Activated CD8-positive, alpha-beta T cell treated with anti-CD3 and anti-CD28 coated beads for 36 hours (primary cell): Measurements from ENCODE around the gene NFIC. TPM values are rescaled to one million over a fixed set of nuclear protein-coding genes. Genes with fewer than 3 reads are reported as not detected.

Experiments
- ATAC-seq: fragments of 200-7000 bp; cut with Tn5 transposase; one replicate; pipeline ENCODE4 v1.10.0; 2021; ENCODE audit warnings: mild to moderate bottlenecking, moderate library complexity
- CTCF ChIA-PET: fragments of 350-600 bp; sonication (Branson Sonifier 250); formaldehyde crosslinking; loops from one replicate; lab custom pipeline; 2021; ENCODE audit warnings: antibody characterized with exemption; lab: Charles Lee
- POLR2A ChIA-PET: fragments of 350-600 bp; sonication (Branson Sonifier 250); formaldehyde crosslinking; loops from one replicate; lab custom pipeline; 2021; ENCODE audit warnings: antibody characterized with exemption; lab: Charles Lee
- DNase-seq: peaks from one replicate; pipeline ENCODE4 v3.0.0-alpha.2; 2020
- H3K27ac Mint-ChIP-seq: one replicate; pipeline ENCODE4 v1.8.0; 2021; ENCODE audit warnings: mild to moderate bottlenecking, mixed read lengths
- H3K27me3 Mint-ChIP-seq: one replicate; pipeline ENCODE4 v1.8.0; 2021; ENCODE audit warnings: mixed read lengths
- H3K36me3 Mint-ChIP-seq: one replicate; pipeline ENCODE4 v1.8.0; 2021; ENCODE audit warnings: low read depth, mixed read lengths
- H3K4me1 Mint-ChIP-seq: one replicate; pipeline ENCODE4 v1.8.0; 2021; ENCODE audit warnings: low read depth, mixed read lengths
- H3K4me3 Mint-ChIP-seq: one replicate; pipeline ENCODE4 v1.8.0; 2021; ENCODE audit warnings: mild to moderate bottlenecking, moderate library complexity, mixed read lengths
- H3K9me3 Mint-ChIP-seq: one replicate; pipeline ENCODE4 v1.8.0; 2021; ENCODE audit warnings: mixed read lengths
- intact Hi-C: fragments of 100-400 bp; cut with micrococcal nuclease; formaldehyde crosslinking; loops from one replicate; pipeline ENCODE4 v1.10.0; 2022
- total RNA-seq, 2 experiments: library from RNA; stranded (reverse); gene quantifications; one replicate each; pipeline ENCODE4 v1.2.3, GENCODE V29; 2021
- TF ChIP-seq, protein P1 (sequence below): fragments of 200-600 bp; IDR thresholded peaks from one replicate; pipeline ENCODE4 v1.8.0; 2022; ENCODE audit warnings: antibody characterized with exemption, mild to moderate bottlenecking

The NFIC gene
- total RNA-seq, 2 experiments from 2014 or later: 19.0 to 20.8 TPM

- DNase-seq: no peak
- H3K36me3 Mint-ChIP-seq: peaks cover 13% of the 10 kb centered on the region
- ChIA-PET POLR2A (interaction anchor here (0.7 to 1.0 kb wide), 2 partner anchors 11 to 21 kb away, joined by 3 read pairs; partner anchors contain the start of gene DOHH), CTCF (interaction anchor here (2.1 kb wide), 1 partner anchor 33 kb away, joined by 5 read pairs; no protein-coding TSS in a partner anchor)
- H3K27ac Mint-ChIP-seq: no peak overlapping the region
- no peaks in the 10 kb centered on the region for H3K9me3 Mint-ChIP-seq
- no peaks in the 10 kb centered on the region for H3K27me3 Mint-ChIP-seq
- H3K4me1 Mint-ChIP-seq: peaks cover 61% of the 10 kb centered on the region
- intact Hi-C loops: no loop called here
- no peak for ATAC-seq
- TF ChIP-seq, protein P1, sequence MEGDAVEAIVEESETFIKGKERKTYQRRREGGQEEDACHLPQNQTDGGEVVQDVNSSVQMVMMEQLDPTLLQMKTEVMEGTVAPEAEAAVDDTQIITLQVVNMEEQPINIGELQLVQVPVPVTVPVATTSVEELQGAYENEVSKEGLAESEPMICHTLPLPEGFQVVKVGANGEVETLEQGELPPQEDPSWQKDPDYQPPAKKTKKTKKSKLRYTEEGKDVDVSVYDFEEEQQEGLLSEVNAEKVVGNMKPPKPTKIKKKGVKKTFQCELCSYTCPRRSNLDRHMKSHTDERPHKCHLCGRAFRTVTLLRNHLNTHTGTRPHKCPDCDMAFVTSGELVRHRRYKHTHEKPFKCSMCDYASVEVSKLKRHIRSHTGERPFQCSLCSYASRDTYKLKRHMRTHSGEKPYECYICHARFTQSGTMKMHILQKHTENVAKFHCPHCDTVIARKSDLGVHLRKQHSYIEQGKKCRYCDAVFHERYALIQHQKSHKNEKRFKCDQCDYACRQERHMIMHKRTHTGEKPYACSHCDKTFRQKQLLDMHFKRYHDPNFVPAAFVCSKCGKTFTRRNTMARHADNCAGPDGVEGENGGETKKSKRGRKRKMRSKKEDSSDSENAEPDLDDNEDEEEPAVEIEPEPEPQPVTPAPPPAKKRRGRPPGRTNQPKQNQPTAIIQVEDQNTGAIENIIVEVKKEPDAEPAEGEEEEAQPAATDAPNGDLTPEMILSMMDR: no peak
- no peak overlapping the region for H3K4me3 Mint-ChIP-seq
These were observed 145.3 kb downstream of the NFIC start for GRCh38 chr19:3511506-3512251.

GRCh38 chr19:3512562-3513228 is 146.3 kb downstream of the NFIC start:
- Mint-ChIP-seq H3K9me3 (no peaks in the 10 kb centered on the region), H3K4me1 (peaks cover 57% of the 10 kb centered on the region), H3K27ac (no peak overlapping the region), H3K36me3 (peaks cover 5% of the 10 kb centered on the region), H3K27me3 (no peaks in the 10 kb centered on the region), H3K4me3 (no peak overlapping the region)
- DNase-seq (no peak), ATAC-seq (no peak)
- TF ChIP-seq, protein P1: no peak
- intact Hi-C loops: no loop called here
- CTCF ChIA-PET: interaction anchor here (2.1 kb wide), 1 partner anchor 32 kb away, joined by 5 read pairs; no protein-coding TSS in a partner anchor
- POLR2A ChIA-PET: interaction anchor here (1.0 kb wide), 2 partner anchors 10 to 12 kb away, joined by 3 read pairs; partner anchors contain the start of gene DOHH

GRCh38 chr19:3513229-3514140 is 147.1 kb downstream of the NFIC start:
- H3K27me3 Mint-ChIP-seq: no peaks in the 10 kb centered on the region
- H3K36me3 Mint-ChIP-seq: peaks cover 3% of the 10 kb centered on the region
- ATAC-seq (no peak), DNase-seq (no peak)
- no peaks in the 10 kb centered on the region for H3K9me3 Mint-ChIP-seq
- TF ChIP-seq, protein P1: no peak
- no peak overlapping the region for H3K27ac Mint-ChIP-seq
- ChIA-PET POLR2A (interaction anchor here (0.7 to 1.0 kb wide), 2 partner anchors 9 to 468 kb away, joined by 3 read pairs; no protein-coding TSS in a partner anchor), CTCF (interaction anchor here (2.1 kb wide), 1 partner anchor 32 kb away, joined by 5 read pairs; no protein-coding TSS in a partner anchor)
- H3K4me1 Mint-ChIP-seq: peaks cover 59% of the 10 kb centered on the region
- H3K4me3 Mint-ChIP-seq: no peak overlapping the region
- intact Hi-C loops: no loop called here

DNA sequence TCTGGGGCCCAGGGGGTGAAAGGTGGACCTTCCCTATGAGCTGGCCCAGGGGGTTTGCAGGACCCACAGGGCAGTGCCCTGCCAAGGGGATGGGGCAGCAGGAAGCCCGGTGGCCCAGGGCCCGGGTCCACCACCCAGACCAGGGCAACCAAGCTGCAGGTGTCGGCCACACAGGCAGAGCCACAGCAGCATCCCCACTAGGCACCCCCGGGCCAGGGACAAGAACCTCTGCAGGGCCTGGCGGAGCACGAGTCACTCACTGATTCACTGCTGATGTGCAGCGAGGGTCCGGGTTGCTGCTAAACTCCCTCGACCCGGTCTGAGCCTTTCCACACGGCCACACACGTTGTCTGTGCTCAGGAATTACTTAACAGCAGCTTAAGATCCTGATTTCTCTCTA is 148.5 kb downstream of the NFIC start:
- no peaks in the 10 kb centered on the region for H3K27me3 Mint-ChIP-seq
- H3K27ac Mint-ChIP-seq: no peak overlapping the region
- CTCF ChIA-PET: no interaction called here
- ATAC-seq: no peak
- intact Hi-C loops: no loop called here
- H3K4me3 Mint-ChIP-seq: no peak overlapping the region
- POLR2A ChIA-PET: interaction anchor here (1.0 kb wide), 1 partner anchor 14 kb away, joined by 3 read pairs; the partner anchor contains the start of gene DOHH
- H3K9me3 Mint-ChIP-seq: no peaks in the 10 kb centered on the region
- no peak for DNase-seq
- peaks cover 48% of the 10 kb centered on the region for H3K4me1 Mint-ChIP-seq
- peaks cover 2% of the 10 kb centered on the region for H3K36me3 Mint-ChIP-seq
- TF ChIP-seq, protein P1: no peak
